Kidney (tissue), 14 donors: ENCODE measurements around the gene CBS. TPM values are rescaled to one million over a fixed set of nuclear protein-coding genes. Genes with fewer than 3 reads are reported as not detected.

Experiments
- DNase-seq, 5 donors: peaks; one replicate each; pipeline ENCODE4 v3.0.0-alpha.2; 2013 to 2020
- FAIRE-seq: peaks from 2 replicates; lab custom pipeline; 2012; peaks lifted over from hg19 to GRCh38; lab: Jason Lieb, UNC
- H3K27ac ChIP-seq, 2 donors: one replicate each; pipeline ENCODE4 v1.7.0; 2013; ENCODE audit warnings: low read depth in 2 of 2, low read length in 2 of 2, inconsistent platforms in 1 of 2
- H3K27me3 ChIP-seq: one replicate; pipeline ENCODE4 v1.7.1; 2013; ENCODE audit warnings: low read length, inconsistent platforms; ENCODE audit not compliant: control insufficient read depth, insufficient read depth
- H3K36me3 ChIP-seq, 3 donors: one replicate each; pipeline versions ENCODE4 v1.7.0 to v1.7.1; 2013; ENCODE audit warnings: low read length in 3 of 3, control low read depth in 1 of 3, inconsistent platforms in 1 of 3; ENCODE audit not compliant: insufficient read depth in 3 of 3, control insufficient read depth in 2 of 3
- H3K4me1 ChIP-seq, 3 donors: one replicate each; pipeline versions ENCODE4 v1.7.0 to v1.7.1; 2013; ENCODE audit warnings: low read length in 3 of 3, inconsistent platforms in 1 of 3, low read depth in 1 of 3; ENCODE audit not compliant: control insufficient read depth in 2 of 3, insufficient read depth in 2 of 3
- H3K4me3 ChIP-seq, 3 donors: one replicate each; pipeline versions ENCODE4 v1.7.0 to v1.8.1; 2013; ENCODE audit warnings: low read length in 3 of 3, control low read depth in 1 of 3, inconsistent platforms in 1 of 3
- H3K9ac ChIP-seq, 3 donors: one replicate each; pipeline versions ENCODE4 v1.7.0 to v1.7.1; 2013; ENCODE audit warnings: low read length in 3 of 3, control low read depth in 1 of 3, inconsistent platforms in 1 of 3
- H3K9me3 ChIP-seq, 3 donors: one replicate each; pipeline versions ENCODE4 v1.7.0 to v1.7.1; 2013; ENCODE audit warnings: low read length in 3 of 3, control low read depth in 1 of 3, inconsistent platforms in 1 of 3; ENCODE audit not compliant: control insufficient read depth in 2 of 3, insufficient read depth in 1 of 3
- CTCF ChIP-seq: IDR thresholded peaks from 3 replicates; pipeline ENCODE4 v1.5.1; 2012; ENCODE audit warnings: mild to moderate bottlenecking, moderate library complexity, borderline replicate concordance; ENCODE audit not compliant: insufficient read depth; ENCODE audit errors: extremely low read depth
- intact Hi-C: fragments of 100-400 bp; cut with DNase I; formaldehyde crosslinking; loops from one replicate; pipeline ENCODE4 v1.11.1; 2022
- polyA plus RNA-seq: library from polyadenylated mRNA; stranded (reverse); fragments of 350-450 nt; fragmentation: Illumina TruSeq; extraction: RNeasy Lipid Tissue Mini Kit (QIAGEN cat#74804); gene quantifications from one replicate; pipeline ENCODE4 v1.2.3, GENCODE V29; 2014; ENCODE audit warnings: low read depth, low replicate concordance; ENCODE audit not compliant: insufficient read depth
- total RNA-seq: library from RNA; stranded (reverse); fragmentation: NEBNext Ultra II Directional; extraction: Animal tissue kit (Norgen Biotek cat#: 25700); gene quantifications from one replicate; pipeline ENCODE4 v1.2.1, GENCODE V29; 2021
- donor health status: control.
- donor health status: control.
- donor health status: control.
- donor health status: control.
- donor health status: control.
- donor health status: DM: yes; HTN: yes; CAD: no.
- donor health status: Normal renal cell carcinoma (clear cell type).

CBS gene
- total and polyA plus RNA-seq, 2 donors from 2014 or later: 6.4 to 32.1 TPM

GRCh38 chr21:43020771-43021170 is 54.9 kb downstream of the CBS start:
- no peaks in the 10 kb centered on the region for H3K4me1 ChIP-seq
- DNase-seq: peak in 3 of 5 donors; percentile 47 to 52 (median 49)
- H3K9ac ChIP-seq: no peak overlapping the region
- H3K36me3 ChIP-seq: peaks cover 2 to 32% (median 19%) of the 10 kb centered on the region in 3 donors
- no peak for TF ChIP-seq CTCF
- no peak overlapping the region for H3K27ac ChIP-seq
- intact Hi-C loops: no loop called here
- no peak overlapping the region for H3K4me3 ChIP-seq
- no peak for FAIRE-seq
- no peaks in the 10 kb centered on the region for H3K9me3 ChIP-seq
- H3K27me3 ChIP-seq: no peaks in the 10 kb centered on the region

GRCh38 chr21:43020177-43020576 is 55.5 kb downstream of the CBS start:
- no peaks in the 10 kb centered on the region for H3K4me1 ChIP-seq
- intact Hi-C loops: no loop called here
- no peak overlapping the region for H3K9ac ChIP-seq
- no peaks in the 10 kb centered on the region for H3K27me3 ChIP-seq
- no peak overlapping the region for H3K27ac ChIP-seq
- TF ChIP-seq CTCF: no peak
- H3K9me3 ChIP-seq: no peaks in the 10 kb centered on the region
- H3K4me3 ChIP-seq: no peak overlapping the region
- DNase-seq (no peak), FAIRE-seq (no peak)
- H3K36me3 ChIP-seq: peaks cover 2 to 27% (median 19%) of the 10 kb centered on the region in 3 donors

- TF ChIP-seq CTCF: no peak
- Histone ChIP-seq H3K36me3 (peaks cover 2 to 33% (median 18%) of the 10 kb centered on the region in 3 donors), H3K27ac (no peak overlapping the region), H3K4me3 (no peak overlapping the region), H3K9ac (no peak overlapping the region), H3K4me1 (no peaks in the 10 kb centered on the region), H3K9me3 (no peaks in the 10 kb centered on the region), H3K27me3 (no peaks in the 10 kb centered on the region)
- DNase-seq (no peak), FAIRE-seq (no peak)
- intact Hi-C loops: no loop called here
Observed at GRCh38 chr21:43018519-43018918, 57.1 kb downstream of the CBS start.

- Histone ChIP-seq H3K4me3 (no peak overlapping the region), H3K36me3 (peaks cover 2 to 42% (median 21%) of the 10 kb centered on the region in 3 donors), H3K27ac (no peak overlapping the region), H3K27me3 (no peaks in the 10 kb centered on the region), H3K4me1 (no peaks in the 10 kb centered on the region), H3K9me3 (no peaks in the 10 kb centered on the region), H3K9ac (no peak overlapping the region)
- no peak for TF ChIP-seq CTCF
- FAIRE-seq (no peak), DNase-seq (no peak)
- intact Hi-C loops: no loop called here
Observed at GRCh38 chr21:43016728-43017127, 58.9 kb downstream of the CBS start.
